Fibroblast of skin of abdomen (primary cell): ENCODE data around the gene MYH7. TPM values are rescaled to one million over a fixed set of nuclear protein-coding genes. Genes with fewer than 3 reads are reported as not detected.
A peak's percentile ranks its signal among the peaks of the same experiment; 100 is the strongest.
"Not testable (repeated sequence)": the region's sequence is repeated elsewhere in the genome, so short reads cannot be mapped to it uniquely, and the experiment has no call there.

Experiments
- DNase-seq: peaks from one replicate; pipeline ENCODE4 v3.0.0-alpha.2; 2013
- polyA plus RNA-seq, 2 experiments: library from polyadenylated mRNA; unstranded; fragments of 120-200 nt; gene quantifications; one replicate each; pipeline ENCODE4 v1.2.1, GENCODE V29; 2013; ENCODE audit not compliant: insufficient read length in 2 of 2

MYH7 gene
- polyA plus RNA-seq (2013, experiment 1 of 2; ENCODE audit: insufficient read length) = 1.1 TPM
- 1.8 TPM for polyA plus RNA-seq (2013, experiment 2 of 2; ENCODE audit: insufficient read length)

GRCh38 chr14:23435543-23436326, at the start of gene MYH7:
Gene MYH7 (minus strand): TSS chr14:23435660. CDS start chr14:23433732, 1,928 bp downstream.
- DNase-seq = no peak

GRCh38 chr14:23483236-23483854, 47.9 kb upstream of the MYH7 start:
- DNase-seq = peak; percentile 11

- DNase-seq = no peak
Measured at GRCh38 chr14:23482823-23483148, 47.3 kb upstream of the MYH7 start.

DNA sequence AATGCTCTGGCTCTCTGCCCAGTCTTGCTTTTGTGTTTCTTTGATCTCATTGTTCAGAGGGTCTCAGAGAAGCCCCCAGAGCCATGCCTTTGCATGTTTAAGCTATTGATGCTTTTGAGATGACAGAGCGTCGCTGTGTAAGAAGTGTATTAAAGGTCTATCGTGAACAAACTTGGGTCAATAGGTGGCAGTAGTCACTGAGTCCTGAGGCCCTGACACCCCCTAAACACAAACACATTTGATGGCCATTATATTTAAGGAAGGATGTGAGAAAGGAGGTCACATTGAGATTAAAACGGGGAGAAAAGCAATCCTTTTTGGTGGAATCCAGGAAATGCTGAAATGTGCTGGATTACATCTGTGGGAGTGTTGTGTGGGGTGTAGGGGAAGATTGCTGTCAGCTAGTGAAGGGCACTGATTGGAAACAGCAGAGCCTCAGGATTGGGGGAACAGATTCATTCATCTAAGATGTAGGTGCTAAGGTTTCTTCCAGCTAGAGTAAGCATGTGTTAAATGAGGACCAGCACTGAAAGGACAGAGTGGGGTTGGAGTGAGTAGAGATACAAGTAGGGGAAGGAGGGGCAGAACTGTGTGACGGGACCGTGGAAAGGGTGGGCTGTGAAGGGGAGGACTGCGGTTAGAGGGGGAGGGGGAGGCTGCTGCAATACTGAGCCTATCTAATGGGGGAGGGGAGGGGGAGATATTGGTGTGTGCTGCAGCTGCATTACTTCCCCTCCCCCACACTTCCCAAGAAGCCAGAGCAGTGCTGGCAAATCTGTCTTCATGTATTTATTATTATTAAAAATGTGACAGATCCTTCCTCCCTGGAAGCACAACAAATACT, 46.7 kb upstream of the MYH7 start:
- no peak for DNase-seq

DNA sequence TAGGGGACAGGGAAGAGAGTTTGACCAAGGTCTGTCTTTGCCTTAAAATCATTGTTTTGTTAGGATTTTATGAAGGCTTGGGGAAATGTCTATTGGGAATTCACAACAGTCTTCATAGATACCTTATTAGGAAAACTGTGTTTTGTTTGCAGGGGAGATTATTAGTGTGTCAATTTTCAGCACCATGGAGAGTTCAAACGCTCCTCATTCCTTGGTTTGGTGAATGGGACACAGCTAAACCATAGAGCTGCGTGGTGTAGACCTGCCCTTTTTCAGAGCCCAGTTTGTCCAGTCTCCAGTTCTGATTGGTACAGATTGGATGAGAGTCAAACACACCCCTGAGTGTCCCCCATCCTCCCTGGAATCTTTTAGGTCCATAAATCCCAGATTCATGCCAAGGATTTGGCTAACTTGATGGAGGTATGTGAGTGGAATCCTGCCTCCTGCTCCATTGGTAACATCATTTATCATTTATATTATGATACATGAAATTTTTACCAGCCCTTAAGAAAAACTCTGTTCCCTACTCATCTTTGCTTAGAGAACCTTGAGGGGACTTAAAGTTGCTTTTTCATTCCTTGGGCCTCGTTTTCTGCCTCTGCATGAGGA, 46.0 kb upstream of the MYH7 start:
- peak; percentile 20 for DNase-seq

GRCh38 chr14:23478109-23478759, 42.8 kb upstream of the MYH7 start:
- DNase-seq = peak; percentile 51

GRCh38 chr14:23470947-23471346, 35.5 kb upstream of the MYH7 start:
- DNase-seq = no peak

- DNase-seq = no peak
Measured at GRCh38 chr14:23469906-23470403, 34.5 kb upstream of the MYH7 start.

- DNase-seq = peak; percentile 100
Measured at GRCh38 chr14:23469127-23469905, 33.9 kb upstream of the MYH7 start, which contains the start of gene NGDN. Gene NGDN (plus strand): TSS chr14:23469703. CDS start chr14:23469716, 13 bp downstream.

DNA sequence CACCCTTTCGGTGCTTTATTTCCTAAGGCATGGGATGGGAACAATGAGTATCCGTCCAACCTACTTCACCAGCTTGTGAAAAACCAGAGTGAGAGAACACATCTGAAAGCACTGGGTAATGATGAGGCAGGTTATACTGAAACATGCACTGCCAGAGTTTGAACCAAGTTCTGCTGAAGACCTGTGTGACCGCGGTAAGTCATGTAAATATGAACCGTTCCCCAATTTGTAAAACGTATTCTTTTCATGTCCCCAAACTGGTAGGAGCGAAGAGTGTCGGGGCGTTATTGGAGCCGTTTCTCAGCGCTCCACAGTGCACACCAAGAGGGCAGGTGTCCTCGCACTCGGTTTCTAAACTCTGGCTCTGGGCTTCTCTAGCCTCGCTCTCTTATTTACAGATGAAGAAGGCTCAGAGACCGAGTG, 33.3 kb upstream of the MYH7 start:
- DNase-seq = no peak

GRCh38 chr14:23465261-23465660, 29.8 kb upstream of the MYH7 start:
- no peak for DNase-seq

DNA sequence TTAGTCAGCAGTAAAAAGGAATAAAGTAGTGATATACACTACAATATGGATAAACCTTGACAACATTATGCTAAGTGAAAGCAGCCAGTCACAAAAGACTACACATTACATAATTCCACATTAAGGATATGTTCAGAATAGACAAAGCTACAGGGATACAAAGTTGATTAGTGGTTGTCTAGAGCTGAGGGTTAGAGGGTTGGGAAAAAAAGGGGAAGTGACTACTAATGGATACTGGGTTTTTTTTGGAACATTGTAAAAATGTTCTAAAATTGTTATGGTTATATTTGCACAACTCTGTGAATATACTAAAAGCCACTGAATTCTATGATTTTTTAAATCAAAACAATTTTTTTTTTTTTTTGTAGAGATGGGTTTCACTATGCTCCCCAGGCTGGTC, 29.2 kb upstream of the MYH7 start:
- DNase-seq = no peak

DNA sequence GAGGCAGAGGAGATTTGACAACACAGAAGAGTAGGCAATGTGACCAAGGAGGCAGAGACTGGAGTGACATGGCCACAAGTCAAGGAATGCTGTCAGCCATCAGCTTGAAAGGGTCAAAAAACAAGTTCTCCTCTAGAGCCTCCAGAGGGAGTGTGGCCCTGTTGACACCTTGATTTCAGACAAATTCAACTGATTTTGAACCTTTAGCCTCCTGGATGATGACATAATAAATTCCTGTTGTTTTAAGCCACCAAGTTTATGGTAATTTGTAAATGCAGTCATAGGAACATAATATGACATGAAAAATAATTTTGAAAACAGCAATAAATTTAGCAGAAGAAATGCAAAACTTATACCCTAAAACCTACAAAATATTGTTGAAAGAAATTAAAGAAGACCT, 25.5 kb upstream of the MYH7 start:
- no peak for DNase-seq

- DNase-seq = no peak
Measured at GRCh38 chr14:23457587-23458445, 22.4 kb upstream of the MYH7 start.

DNA sequence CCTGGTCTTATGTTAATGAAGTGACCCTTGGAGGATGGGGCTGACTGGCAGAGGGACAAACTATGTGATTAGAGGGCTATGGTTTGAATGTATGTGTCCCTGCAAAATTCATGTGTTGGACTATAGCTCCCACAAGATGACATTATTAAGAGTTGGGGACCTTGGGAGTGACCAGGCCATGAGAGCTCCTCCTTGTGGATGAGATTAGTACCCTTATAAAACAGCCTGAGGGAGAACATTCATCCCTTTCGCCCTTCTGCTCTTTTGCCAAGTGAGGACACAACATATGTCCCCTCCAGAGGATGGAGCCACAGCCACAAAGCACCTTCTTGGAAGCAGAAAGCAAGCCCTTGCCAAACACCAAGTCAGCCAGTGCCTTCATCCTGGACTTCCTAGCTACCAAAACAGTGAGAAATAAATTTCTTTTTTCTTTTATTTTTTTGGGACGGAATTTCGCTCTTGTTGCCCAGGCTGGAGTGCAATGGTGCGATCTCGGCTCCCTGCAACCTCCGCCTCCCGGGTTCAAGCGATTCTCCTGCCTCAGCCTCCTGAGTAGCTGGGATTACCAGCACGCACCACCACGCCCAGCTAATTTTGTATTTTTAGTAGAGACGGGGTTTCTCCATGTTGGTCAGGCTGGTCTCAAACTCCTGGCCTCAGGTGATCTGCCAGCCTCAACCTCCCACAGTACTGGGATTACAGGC, 21.6 kb upstream of the MYH7 start:
- not testable (repeated sequence) for DNase-seq

- DNase-seq = no peak
Measured at GRCh38 chr14:23454445-23454856, 19.0 kb upstream of the MYH7 start.

DNA sequence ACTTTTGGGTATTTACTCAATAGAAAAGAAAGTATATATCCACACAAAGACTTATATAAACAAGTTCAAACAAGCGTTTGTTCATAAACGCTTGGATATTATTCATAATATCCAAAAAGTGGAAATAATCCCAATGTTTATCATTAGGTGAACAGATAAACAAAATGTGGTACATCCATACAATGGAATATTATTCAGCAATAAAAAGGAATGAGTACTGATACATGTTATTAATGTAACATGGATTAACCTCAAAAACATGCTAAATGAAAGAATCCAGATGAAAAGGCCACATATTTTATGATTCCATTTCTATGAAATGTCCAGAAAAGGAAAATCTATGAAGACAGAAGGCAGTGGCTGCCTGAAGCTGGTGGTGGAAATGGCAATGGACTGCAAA, 16.8 kb upstream of the MYH7 start:
- no peak for DNase-seq

DNA sequence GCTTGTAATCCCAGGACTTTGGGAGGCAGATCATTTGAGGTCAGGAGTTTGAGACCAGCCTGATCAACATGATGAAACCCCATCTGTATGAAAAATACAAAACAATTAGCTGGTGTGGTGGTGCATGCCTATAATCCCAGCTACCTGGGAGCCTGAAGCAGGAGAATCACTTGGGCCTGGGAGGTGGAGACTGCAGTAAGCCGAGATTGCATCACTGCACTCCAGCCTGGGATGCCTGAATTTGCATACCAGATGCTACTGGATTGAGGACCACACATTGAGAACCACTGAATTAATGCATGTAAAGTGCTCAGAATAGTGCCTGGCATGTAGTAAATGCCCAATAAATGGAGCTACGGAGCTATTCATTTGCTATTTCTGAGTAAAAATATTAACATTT, 14.9 kb upstream of the MYH7 start:
- DNase-seq = no peak

DNA sequence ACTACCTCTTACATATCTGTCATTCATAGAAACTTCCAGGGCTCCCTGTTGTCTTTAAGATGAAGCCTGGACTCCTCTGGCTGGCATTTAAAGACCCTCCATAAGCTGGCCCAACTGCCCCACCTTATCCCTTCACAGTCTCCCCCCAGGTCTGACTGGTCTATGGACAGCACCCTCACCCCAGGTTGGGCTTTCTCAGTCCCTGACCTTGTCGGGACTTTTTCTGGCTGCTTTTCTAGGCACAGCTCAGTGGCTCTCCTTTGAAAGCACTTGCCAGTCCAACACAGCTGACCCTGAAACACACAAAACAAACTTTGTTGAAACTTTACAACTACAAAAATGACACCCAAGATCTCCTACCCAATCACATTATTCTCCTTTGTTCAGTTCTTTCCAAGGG, 13.9 kb upstream of the MYH7 start:
- no peak for DNase-seq
